HL-60 (cell line): Measurements from ENCODE around the gene SSTR4.

Experiments
- DNase-seq, 2 experiments: peaks; one replicate each; pipeline ENCODE4 v3.0.0-alpha.2; 2010 to 2020; ENCODE audit warnings: low read depth in 1 of 2, low spot score in 1 of 2
- H3K27ac ChIP-seq: fragments of 250-450 bp; sonication (Bioruptor Pico); replicated peaks from 2 replicates; pipeline ENCODE4 v1.5.1; 2020; ENCODE audit warnings: mild to moderate bottlenecking, moderate library complexity
- H3K27me3 ChIP-seq: fragments of 250-450 bp; sonication (Bioruptor Pico); 2 replicates; pipeline ENCODE4 v1.5.1; 2021; ENCODE audit warnings: mild to moderate bottlenecking, moderate library complexity; ENCODE audit not compliant: insufficient read depth, poor library complexity, severe bottlenecking
- H3K4me3 ChIP-seq: replicated peaks from 2 replicates; pipeline ENCODE4 v1.5.1; 2011; ENCODE audit warnings: mild to moderate bottlenecking, control low read depth, low read length; ENCODE audit not compliant: insufficient read depth
- GABPA ChIP-seq: IDR thresholded peaks from 2 replicates; pipeline ENCODE4 v1.6.1; 2012; ENCODE audit warnings: low read depth
- POLR2AphosphoS5 ChIP-seq: IDR thresholded peaks from 2 replicates; pipeline ENCODE4 v1.6.1; 2012; ENCODE audit warnings: low read depth
- REST ChIP-seq: IDR thresholded peaks from 2 replicates; pipeline ENCODE4 v1.6.1; 2012; ENCODE audit warnings: low read depth; ENCODE audit not compliant: insufficient replicate concordance
- SPI1 ChIP-seq: IDR thresholded peaks from 2 replicates; pipeline ENCODE4 v1.6.1; 2012; ENCODE audit warnings: low read depth, mild to moderate bottlenecking, borderline replicate concordance
- TF ChIP-seq, protein P1 (sequence below): IDR thresholded peaks from one replicate; pipeline ENCODE4 v1.5.1; 2011; ENCODE audit warnings: low read length, control low read depth, inconsistent platforms; ENCODE audit not compliant: insufficient read depth

The SSTR4 gene

DNA sequence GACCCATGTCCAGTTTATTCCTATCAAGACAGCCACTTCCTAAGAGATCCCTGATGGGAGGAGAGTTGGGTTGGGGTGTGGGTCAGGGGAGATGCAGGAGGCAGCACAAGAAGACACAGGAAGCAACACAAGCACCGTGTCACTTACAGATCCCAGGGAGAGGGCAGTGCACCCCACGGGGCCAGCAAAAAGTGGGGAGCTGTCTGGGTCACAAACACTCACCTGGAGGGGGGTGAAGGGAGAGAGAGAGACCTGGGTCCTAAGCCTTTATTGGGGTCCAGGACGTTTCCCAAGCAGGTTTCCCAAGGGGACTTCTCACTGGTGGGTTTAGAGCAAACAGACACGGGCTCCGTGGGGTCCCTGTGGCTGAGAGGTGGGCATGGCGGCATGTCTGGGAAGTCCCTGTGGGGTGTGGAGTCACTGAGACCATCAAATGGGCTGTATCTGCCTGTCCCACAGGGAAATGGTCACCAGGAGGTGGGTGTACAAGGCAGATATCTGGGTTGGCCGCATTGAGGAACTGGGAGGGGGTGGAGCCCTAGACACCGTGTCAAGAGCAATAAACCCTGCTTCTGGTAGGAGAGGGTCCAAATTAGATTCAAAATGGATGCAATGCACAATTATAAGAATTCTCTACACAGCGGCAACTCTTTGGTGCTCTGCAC, 52.6 kb downstream of the SSTR4 start:
- Histone ChIP-seq H3K27ac (no peak overlapping the region), H3K27me3 (no peaks in the 10 kb centered on the region), H3K4me3 (no peak overlapping the region)
- no peak for DNase-seq
- TF ChIP-seq POLR2AphosphoS5: no peak
- TF ChIP-seq, protein P1, sequence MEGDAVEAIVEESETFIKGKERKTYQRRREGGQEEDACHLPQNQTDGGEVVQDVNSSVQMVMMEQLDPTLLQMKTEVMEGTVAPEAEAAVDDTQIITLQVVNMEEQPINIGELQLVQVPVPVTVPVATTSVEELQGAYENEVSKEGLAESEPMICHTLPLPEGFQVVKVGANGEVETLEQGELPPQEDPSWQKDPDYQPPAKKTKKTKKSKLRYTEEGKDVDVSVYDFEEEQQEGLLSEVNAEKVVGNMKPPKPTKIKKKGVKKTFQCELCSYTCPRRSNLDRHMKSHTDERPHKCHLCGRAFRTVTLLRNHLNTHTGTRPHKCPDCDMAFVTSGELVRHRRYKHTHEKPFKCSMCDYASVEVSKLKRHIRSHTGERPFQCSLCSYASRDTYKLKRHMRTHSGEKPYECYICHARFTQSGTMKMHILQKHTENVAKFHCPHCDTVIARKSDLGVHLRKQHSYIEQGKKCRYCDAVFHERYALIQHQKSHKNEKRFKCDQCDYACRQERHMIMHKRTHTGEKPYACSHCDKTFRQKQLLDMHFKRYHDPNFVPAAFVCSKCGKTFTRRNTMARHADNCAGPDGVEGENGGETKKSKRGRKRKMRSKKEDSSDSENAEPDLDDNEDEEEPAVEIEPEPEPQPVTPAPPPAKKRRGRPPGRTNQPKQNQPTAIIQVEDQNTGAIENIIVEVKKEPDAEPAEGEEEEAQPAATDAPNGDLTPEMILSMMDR: no peak
- no peak for TF ChIP-seq REST
- no peak for TF ChIP-seq SPI1
- TF ChIP-seq GABPA: no peak
